ENCODE results near the gene STAU1.

STAU1 gene

DNA sequence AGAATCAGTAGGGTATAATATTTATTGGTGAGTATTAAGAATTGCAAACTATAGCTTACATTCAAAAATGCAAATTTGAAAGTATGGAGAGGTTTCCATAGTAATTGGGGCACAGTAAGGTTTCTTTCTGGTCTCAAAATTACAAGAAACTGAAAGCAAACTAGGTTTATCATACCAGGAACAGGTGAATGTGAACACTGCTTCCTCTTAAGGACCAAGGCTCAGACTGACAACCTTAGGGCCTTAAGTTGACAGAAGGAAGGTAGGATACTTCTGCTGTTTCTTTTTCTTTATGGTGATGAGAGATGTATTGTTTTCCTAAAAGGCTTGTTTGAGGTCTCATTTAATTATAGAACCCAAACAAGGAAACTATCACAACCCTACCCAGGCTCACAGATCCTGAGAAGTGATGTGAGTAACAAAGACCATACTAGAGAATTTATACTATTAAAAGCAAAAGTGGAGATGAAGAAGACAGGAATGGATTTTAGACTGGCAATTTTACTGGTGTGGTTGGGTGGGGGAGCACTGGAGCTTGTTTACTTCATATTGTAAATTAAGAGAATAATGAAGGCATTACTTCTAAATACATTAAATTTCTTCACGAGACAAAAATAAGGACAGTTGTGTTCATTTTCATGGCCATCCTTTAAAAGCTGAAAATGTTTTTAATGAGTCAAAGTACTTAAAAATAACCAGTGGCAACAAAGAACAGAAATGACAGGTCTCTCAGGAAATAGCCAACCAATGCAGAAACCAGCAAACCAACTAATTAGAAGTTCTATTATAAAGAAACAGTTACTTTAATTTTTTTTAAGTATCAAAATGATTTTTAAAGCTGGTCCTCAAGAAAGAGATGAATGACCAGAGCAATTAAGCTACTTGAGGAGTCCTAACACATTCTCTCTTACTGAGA lies 21.3 kb downstream of the STAU1 start:
- DNase-seq (ENCODE audit: extremely low read depth, insufficient read length), result no peak
- Histone ChIP-seq H3K4me3 (replicated peaks; ENCODE audit: low read depth, low read length) (peak overlapping the region; percentile 49), H3K27me3 (replicated peaks; ENCODE audit: control insufficient read depth, insufficient read depth, low read length) (no peaks in the 10 kb centered on the region), H3K36me3 (ENCODE audit: control insufficient read depth, insufficient read depth, low read length) (peaks cover 4% of the 10 kb centered on the region)
- no peak for TF ChIP-seq CTCF (IDR thresholded peaks at IDR 0.05; ENCODE audit: insufficient read depth, low read length, poor library complexity, severe bottlenecking)

GRCh38 chr20:49165611-49166010 lies 22.5 kb downstream of the STAU1 start:
- no peak for TF ChIP-seq CTCF (IDR thresholded peaks at IDR 0.05; ENCODE audit: insufficient read depth, low read length, poor library complexity, severe bottlenecking)
- Histone ChIP-seq H3K36me3 (ENCODE audit: control insufficient read depth, insufficient read depth, low read length) (peaks cover 4% of the 10 kb centered on the region), H3K4me3 (replicated peaks; ENCODE audit: low read depth, low read length) (no peak overlapping the region; the same call in 1 of the 2 replicates), H3K27me3 (replicated peaks; ENCODE audit: control insufficient read depth, insufficient read depth, low read length) (no peaks in the 10 kb centered on the region)
- DNase-seq (ENCODE audit: extremely low read depth, insufficient read length), result no peak

DNA sequence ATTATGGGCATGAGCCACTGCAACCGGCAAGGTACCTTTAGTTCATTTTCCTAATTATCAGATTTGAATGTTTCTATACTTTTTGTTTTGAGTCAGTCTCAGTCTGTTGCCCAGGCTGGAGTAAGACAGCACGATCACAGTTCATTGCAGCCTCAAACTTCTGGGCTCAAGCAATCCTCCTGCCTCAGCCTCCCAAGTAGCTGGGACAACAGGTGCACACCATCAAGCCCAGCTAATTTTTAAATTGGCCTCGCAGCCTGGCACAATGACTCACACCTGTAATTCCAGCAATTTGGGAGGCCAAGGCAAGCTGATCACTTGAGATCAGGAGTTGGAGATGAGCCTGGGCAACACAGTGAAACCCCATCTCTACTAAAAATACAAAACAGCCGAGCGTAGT lies 24.4 kb downstream of the STAU1 start:
- Histone ChIP-seq H3K36me3 (ENCODE audit: control insufficient read depth, insufficient read depth, low read length) (peaks cover 6% of the 10 kb centered on the region), H3K4me3 (replicated peaks; ENCODE audit: low read depth, low read length) (no peak overlapping the region), H3K27me3 (replicated peaks; ENCODE audit: control insufficient read depth, insufficient read depth, low read length) (no peaks in the 10 kb centered on the region)
- no peak for DNase-seq (ENCODE audit: extremely low read depth, insufficient read length)
- TF ChIP-seq CTCF (IDR thresholded peaks at IDR 0.05; ENCODE audit: insufficient read depth, low read length, poor library complexity, severe bottlenecking), result no peak

GRCh38 chr20:49161428-49162152 lies 26.5 kb downstream of the STAU1 start:
- no peak for TF ChIP-seq CTCF (IDR thresholded peaks at IDR 0.05; ENCODE audit: insufficient read depth, low read length, poor library complexity, severe bottlenecking)
- peaks cover 8% of the 10 kb centered on the region for H3K36me3 ChIP-seq (ENCODE audit: control insufficient read depth, insufficient read depth, low read length)
- H3K4me3 ChIP-seq (replicated peaks; ENCODE audit: low read depth, low read length), result no peak overlapping the region
- DNase-seq (ENCODE audit: extremely low read depth, insufficient read length), result no peak
- H3K27me3 ChIP-seq (replicated peaks; ENCODE audit: control insufficient read depth, insufficient read depth, low read length), result no peaks in the 10 kb centered on the region

- no peak for DNase-seq (ENCODE audit: extremely low read depth, insufficient read length)
- TF ChIP-seq CTCF (IDR thresholded peaks at IDR 0.05; ENCODE audit: insufficient read depth, low read length, poor library complexity, severe bottlenecking), result no peak
- H3K4me3 ChIP-seq (replicated peaks; ENCODE audit: low read depth, low read length), result no peak overlapping the region
- no peaks in the 10 kb centered on the region for H3K27me3 ChIP-seq (replicated peaks; ENCODE audit: control insufficient read depth, insufficient read depth, low read length)
- H3K36me3 ChIP-seq (ENCODE audit: control insufficient read depth, insufficient read depth, low read length), result peaks cover 8% of the 10 kb centered on the region
Observed at GRCh38 chr20:49160057-49160929, 27.8 kb downstream of the STAU1 start.

Measured in GM06990 (cell line).